ENCODE results near the gene CPTP.

CPTP gene

DNA sequence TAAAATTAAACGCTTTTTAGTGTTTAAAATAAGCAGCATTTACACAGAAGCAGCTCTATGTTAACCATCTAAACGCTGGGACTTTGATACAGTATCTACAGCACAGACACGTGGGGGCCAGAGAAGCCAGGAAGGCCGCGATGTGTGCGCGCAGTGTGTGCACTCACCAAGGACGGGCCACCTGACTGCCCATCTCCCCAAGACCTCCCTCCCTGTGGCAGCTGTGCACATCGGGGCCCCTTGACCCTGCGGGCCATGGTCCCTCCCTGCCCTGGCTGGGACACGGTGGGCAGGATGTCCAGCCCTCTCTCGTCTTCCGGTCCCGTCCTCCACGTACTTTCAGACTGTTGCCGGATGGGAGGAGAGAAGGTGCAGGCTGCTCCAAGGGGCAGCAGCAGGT lies 10.7 kb downstream of the CPTP start:
- Histone ChIP-seq H3K27ac (ENCODE audit: low read depth, low read length) (no peak overlapping the region), H3K79me2 (ENCODE audit: insufficient read depth, low read length) (no peaks in the 10 kb centered on the region), H3K27me3 (ENCODE audit: low read length) (no peaks in the 10 kb centered on the region), H3F3A (ENCODE audit: insufficient read depth) (no peaks in the 10 kb centered on the region), H3K36me3 (ENCODE audit: low read length) (no peaks in the 10 kb centered on the region), H3K4me3 (ENCODE audit: insufficient read depth, low read length, poor library complexity, severe bottlenecking) (no peak overlapping the region), H2AFZ (ENCODE audit: low read depth, low read length, severe bottlenecking) (no peak overlapping the region), H3K9ac (ENCODE audit: low read length) (no peak overlapping the region), H4K20me1 (ENCODE audit: low read depth, low read length) (no peaks in the 10 kb centered on the region), H3K4me2 (ENCODE audit: low read depth, low read length, poor library complexity, severe bottlenecking) (no peak overlapping the region), H3K9me3 (ENCODE audit: insufficient read depth, low read length) (no peaks in the 10 kb centered on the region), H3K9me2 (replicated peaks; ENCODE audit: insufficient read depth, low read length) (no peaks in the 10 kb centered on the region)
- TF ChIP-seq, protein P1, sequence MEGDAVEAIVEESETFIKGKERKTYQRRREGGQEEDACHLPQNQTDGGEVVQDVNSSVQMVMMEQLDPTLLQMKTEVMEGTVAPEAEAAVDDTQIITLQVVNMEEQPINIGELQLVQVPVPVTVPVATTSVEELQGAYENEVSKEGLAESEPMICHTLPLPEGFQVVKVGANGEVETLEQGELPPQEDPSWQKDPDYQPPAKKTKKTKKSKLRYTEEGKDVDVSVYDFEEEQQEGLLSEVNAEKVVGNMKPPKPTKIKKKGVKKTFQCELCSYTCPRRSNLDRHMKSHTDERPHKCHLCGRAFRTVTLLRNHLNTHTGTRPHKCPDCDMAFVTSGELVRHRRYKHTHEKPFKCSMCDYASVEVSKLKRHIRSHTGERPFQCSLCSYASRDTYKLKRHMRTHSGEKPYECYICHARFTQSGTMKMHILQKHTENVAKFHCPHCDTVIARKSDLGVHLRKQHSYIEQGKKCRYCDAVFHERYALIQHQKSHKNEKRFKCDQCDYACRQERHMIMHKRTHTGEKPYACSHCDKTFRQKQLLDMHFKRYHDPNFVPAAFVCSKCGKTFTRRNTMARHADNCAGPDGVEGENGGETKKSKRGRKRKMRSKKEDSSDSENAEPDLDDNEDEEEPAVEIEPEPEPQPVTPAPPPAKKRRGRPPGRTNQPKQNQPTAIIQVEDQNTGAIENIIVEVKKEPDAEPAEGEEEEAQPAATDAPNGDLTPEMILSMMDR (IDR thresholded peaks at IDR 0.05; ENCODE audit: insufficient read depth, low read length, poor library complexity, severe bottlenecking) = no peak
- no peak for TF ChIP-seq EZH2phosphoT487 (conservative IDR thresholded peaks at IDR 0.05; ENCODE audit: low read length)

DNA sequence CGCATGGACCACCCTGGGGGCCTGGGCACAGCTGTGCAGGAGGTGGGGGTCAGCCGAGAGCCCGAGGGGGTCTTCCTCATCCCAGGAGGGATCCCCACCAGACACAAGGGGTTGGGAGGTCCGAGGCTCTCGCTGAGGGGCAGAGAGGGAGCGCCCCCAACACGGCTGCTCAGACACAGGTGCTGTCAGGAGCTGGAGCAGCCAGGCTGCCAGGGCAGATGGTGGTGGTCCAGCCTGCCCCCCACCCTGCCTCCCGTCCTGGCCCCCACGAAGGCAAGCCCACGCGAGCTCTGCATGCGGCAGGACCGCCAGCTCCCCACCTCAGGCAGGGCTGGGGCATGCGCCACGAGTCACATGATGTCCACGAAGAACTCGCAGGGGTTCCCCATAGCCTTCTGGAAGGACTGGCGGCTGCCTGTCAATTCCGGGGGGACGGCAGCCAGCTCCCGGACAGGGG lies 11.2 kb downstream of the CPTP start:
- H3F3A ChIP-seq (ENCODE audit: insufficient read depth) = no peaks in the 10 kb centered on the region
- H4K20me1 ChIP-seq (ENCODE audit: low read depth, low read length) = no peaks in the 10 kb centered on the region
- no peaks in the 10 kb centered on the region for H3K9me3 ChIP-seq (ENCODE audit: insufficient read depth, low read length)
- H3K9ac ChIP-seq (ENCODE audit: low read length) = no peak overlapping the region
- H3K4me2 ChIP-seq (ENCODE audit: low read depth, low read length, poor library complexity, severe bottlenecking) = no peak overlapping the region
- TF ChIP-seq, protein P1 (IDR thresholded peaks at IDR 0.05; ENCODE audit: insufficient read depth, low read length, poor library complexity, severe bottlenecking) = no peak
- no peak for TF ChIP-seq EZH2phosphoT487 (conservative IDR thresholded peaks at IDR 0.05; ENCODE audit: low read length)
- H3K9me2 ChIP-seq (replicated peaks; ENCODE audit: insufficient read depth, low read length) = no peaks in the 10 kb centered on the region
- H3K27me3 ChIP-seq (ENCODE audit: low read length) = no peaks in the 10 kb centered on the region
- H3K4me3 ChIP-seq (ENCODE audit: insufficient read depth, low read length, poor library complexity, severe bottlenecking) = no peak overlapping the region
- H3K27ac ChIP-seq (ENCODE audit: low read depth, low read length) = no peak overlapping the region
- H3K79me2 ChIP-seq (ENCODE audit: insufficient read depth, low read length) = no peaks in the 10 kb centered on the region
- no peaks in the 10 kb centered on the region for H3K36me3 ChIP-seq (ENCODE audit: low read length)
- no peak overlapping the region for H2AFZ ChIP-seq (ENCODE audit: low read depth, low read length, severe bottlenecking)

DNA sequence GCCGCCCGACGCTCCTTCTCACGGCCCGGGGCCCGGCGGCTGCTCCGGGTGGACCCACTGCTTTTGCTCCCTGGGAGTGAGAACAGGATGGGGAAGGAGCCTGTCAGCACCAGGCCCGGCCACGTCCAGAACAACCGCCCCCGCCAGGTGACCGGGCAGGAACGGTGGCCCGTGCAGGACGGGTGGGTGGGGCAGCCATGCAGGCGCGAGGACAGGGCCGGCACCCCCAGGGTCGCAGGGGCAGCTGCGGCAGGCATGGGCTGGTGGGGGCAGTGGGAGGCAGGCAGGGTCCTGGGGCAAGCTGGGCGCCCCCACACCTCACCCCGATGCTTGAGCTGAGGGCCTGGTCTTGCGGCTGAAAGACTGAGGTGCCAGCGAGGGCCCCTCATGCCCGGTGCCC lies 11.8 kb downstream of the CPTP start:
- Histone ChIP-seq H3K27ac (ENCODE audit: low read depth, low read length) (no peak overlapping the region), H3K4me2 (ENCODE audit: low read depth, low read length, poor library complexity, severe bottlenecking) (no peak overlapping the region), H2AFZ (ENCODE audit: low read depth, low read length, severe bottlenecking) (no peak overlapping the region), H3K27me3 (ENCODE audit: low read length) (no peaks in the 10 kb centered on the region), H4K20me1 (ENCODE audit: low read depth, low read length) (no peaks in the 10 kb centered on the region), H3F3A (ENCODE audit: insufficient read depth) (no peaks in the 10 kb centered on the region), H3K36me3 (ENCODE audit: low read length) (no peaks in the 10 kb centered on the region), H3K9me3 (ENCODE audit: insufficient read depth, low read length) (no peaks in the 10 kb centered on the region), H3K79me2 (ENCODE audit: insufficient read depth, low read length) (no peaks in the 10 kb centered on the region), H3K9ac (ENCODE audit: low read length) (no peak overlapping the region), H3K9me2 (replicated peaks; ENCODE audit: insufficient read depth, low read length) (no peaks in the 10 kb centered on the region), H3K4me3 (ENCODE audit: insufficient read depth, low read length, poor library complexity, severe bottlenecking) (no peak overlapping the region)
- TF ChIP-seq, protein P1 (IDR thresholded peaks at IDR 0.05; ENCODE audit: insufficient read depth, low read length, poor library complexity, severe bottlenecking) = no peak
- no peak for TF ChIP-seq EZH2phosphoT487 (conservative IDR thresholded peaks at IDR 0.05; ENCODE audit: low read length)
